ENCODE results near the gene EPHB1.

EPHB1 gene

GRCh38 chr3:135176881-135177280 is 381.8 kb downstream of the EPHB1 start:
- DNase-seq = no peak

GRCh38 chr3:135178566-135178965 is 383.5 kb downstream of the EPHB1 start:
- no peak for DNase-seq

DNA sequence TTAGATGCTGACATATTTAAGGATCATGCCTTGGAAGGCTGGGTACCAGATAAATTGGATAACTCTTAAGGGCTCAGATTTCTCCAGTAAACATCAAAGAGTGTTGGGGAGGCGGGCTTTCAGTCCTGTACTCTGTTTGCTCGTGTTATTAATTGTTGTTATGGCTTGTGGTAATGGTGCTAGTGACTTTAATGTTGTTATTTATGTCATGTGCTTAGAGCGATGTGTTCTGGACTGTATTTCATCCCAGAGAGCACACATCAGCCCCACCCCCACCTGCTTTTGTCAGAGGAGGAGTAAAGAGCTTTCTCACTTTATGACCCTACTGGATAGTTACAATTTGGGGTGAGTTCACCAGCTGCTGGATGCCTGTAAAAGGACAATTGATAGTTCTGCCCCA is 386.3 kb downstream of the EPHB1 start:
- no peak for DNase-seq

DNA sequence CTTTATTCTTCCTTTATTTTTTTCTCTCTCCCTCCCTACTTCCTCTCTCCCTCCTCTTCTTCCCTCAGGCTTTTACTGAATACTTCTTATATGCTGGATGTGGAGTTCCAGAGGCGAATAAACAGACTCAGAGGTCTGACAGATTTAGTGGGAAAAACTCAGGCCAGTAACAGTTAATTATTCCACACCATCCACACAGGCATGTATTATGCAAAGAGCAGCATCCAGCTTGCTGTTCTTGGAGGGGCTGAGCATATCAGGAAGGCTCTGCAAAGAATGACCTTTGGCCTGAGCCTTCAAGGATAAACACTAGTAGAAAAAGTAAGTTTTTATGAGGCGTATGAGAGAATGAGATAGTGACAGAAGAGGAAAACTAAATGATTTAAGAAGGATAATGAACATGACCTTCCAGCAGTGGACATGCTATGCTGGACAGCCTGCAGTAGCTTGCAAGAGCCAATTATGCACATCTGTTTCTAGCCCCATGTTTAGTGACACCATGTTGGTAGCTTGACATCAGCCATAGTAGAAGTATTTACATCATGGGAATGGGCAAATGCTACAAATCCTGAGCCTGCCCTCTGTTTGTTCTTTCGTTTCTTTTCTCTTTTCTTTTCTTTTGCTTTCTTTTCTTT is 387.4 kb downstream of the EPHB1 start:
- DNase-seq = no peak

DNA sequence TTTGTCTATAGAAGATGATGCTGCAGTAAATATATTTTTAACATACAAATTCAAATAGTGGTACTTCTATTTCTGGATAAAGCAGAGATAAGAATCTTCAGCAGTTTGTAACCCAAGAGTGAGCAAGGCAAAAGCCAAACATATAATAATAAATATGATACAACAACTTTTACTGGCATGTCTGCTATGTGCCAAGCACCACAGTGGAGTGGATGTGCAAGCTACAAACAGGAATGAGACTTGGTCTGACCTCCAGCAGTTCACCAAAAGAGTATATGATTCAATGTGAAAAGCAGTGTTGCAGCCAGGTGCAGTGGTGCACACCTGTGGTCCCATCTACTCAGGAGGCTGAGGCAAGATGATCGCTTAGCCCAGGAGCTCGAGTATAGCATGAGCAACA is 395.6 kb downstream of the EPHB1 start:
- DNase-seq = no peak

DNA sequence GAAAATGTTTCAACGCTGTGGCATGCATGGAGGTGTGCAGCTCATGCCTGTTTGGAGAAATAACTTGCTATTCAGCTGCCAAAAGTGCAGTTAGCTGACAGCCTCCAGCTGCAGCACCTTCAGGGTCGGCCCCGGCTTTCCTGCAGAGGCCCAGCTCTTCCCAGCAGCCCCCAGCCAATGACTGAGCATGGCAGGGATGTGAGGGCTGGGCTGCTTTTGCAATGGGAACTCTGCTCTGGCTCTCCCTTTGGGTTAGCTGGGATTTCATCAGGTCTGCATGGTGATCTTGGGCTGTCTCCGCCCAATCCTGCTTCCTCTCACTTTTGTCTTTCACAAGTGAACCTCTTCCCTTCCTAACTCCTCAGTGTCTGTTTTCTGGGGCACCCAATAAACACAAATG is 396.6 kb downstream of the EPHB1 start:
- no peak for DNase-seq

GRCh38 chr3:135192929-135193328 is 397.9 kb downstream of the EPHB1 start:
- no peak for DNase-seq

- DNase-seq = no peak
Observed at GRCh38 chr3:135197246-135197645, 402.2 kb downstream of the EPHB1 start.

GRCh38 chr3:135197856-135198255 is 402.8 kb downstream of the EPHB1 start:
- DNase-seq = no peak

DNA sequence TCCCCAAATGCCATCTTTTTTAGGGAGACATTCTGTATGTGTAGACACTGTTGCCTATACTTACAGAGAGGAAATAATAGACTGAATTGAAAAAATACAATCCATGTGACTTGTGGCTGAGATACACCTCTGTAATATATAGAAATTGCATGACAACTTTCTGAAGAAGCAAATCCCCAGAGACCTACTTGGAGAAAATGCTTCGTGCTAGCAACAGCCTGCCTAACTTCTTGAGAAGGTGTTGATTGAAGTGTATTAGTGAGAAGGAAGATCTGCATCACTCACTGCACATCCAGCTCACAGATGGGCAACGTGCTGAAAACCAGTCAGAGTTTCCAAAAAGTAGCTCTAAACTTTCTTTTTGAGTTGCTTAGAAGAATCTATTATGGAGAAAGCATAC is 404.1 kb downstream of the EPHB1 start:
- DNase-seq = no peak

- no peak for DNase-seq
Observed at GRCh38 chr3:135203026-135203425, 408.0 kb downstream of the EPHB1 start.

DNA sequence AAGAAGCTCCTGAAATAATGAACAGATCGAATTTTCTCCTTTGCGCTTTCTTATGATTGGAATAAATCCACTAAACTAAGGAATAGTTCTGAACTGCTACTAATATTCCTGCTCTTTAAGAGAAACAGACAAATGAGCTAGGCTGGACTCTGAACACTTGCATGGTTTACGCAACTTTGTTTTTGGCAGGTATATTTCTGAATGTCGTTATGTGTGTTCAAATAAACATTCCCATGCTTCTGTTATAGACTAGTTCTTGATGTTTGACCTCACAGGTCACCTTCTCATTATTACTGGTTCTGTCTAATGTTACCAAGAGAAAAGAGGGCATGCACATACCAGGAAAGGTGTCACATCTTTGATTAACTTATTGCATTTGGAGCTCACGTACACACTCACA is 418.2 kb downstream of the EPHB1 start:
- no peak for DNase-seq

DNA sequence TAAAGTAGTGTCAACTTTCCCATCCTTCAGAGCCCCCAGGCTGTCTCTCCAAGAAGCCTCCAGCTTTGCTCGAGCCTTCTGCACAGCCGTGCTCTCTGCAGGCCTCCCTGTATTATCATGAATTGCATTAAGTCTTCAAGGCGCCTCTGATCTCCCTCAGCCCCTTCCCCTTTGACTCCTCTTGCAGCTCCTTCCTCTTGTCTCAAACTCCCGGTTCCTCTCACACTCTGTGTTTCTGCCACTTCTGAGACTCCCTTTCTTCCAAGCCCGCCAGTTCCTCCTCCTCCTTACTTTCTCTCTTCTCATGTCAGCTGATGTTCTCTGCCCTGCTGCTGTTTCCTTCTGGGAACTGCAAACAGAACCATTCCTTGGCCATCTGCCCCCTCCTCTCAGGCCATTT is 418.8 kb downstream of the EPHB1 start:
- no peak for DNase-seq

DNA sequence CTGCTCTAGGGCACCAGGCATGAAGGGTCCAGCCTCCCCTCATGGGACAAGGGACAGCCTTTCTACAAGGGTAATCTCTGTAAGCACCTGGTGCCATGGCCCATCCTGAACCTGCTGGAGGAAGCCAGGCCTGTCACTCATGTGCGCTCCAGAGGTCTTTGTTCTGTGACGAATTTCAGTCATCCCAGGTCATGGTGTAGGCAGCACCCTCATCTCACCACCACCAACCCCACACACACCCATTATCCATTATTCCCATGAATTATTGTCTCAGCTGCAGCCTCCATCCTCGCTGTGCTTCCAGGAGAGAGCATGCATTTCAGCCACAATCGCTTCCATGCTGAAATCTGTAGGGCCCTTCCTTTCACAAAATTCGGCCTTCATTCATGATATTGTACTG is 419.3 kb downstream of the EPHB1 start:
- DNase-seq = no peak

DNA sequence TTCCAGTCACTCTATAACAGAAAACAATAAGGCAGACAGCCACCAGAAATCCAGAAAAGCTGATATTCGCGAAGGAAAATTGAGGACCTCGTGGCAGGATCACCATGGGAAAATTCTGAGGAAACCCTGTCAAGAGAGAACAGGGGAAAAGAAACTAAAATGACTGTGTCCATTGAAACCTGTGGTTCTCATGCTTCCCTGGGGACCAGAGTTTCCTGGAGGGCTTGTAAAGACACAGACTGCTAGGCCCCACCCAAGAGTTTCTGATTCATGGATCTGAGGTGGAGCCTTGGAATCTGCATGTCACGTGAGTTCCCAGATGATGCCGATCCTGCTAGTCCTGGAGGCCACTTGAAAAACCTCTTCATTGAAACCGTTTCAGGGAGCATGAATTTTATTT is 420.5 kb downstream of the EPHB1 start:
- DNase-seq = no peak

GRCh38 chr3:135216659-135217058 is 421.6 kb downstream of the EPHB1 start:
- DNase-seq = no peak

- DNase-seq = no peak
Observed at GRCh38 chr3:135217730-135218129, 422.7 kb downstream of the EPHB1 start.

DNA sequence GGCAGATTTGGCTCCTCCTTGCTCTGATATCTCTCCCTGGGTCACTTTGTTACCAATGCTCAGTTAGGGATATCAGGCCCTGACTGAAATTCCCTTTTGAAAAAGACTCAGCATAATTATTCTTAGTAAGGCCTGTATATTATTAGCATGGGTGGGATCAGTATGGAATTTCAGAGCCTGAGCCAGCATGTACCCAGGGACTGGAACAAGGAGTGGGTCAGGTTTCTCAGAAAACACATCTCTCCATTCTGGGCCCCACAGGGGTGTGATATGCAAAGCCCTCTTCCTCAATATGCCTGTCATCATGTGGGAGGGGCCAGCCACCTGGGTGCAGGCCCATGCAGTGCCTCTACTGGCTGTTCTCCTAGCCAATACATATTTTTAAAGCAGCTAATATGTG is 423.2 kb downstream of the EPHB1 start:
- DNase-seq = no peak

GRCh38 chr3:135218782-135219181 is 423.7 kb downstream of the EPHB1 start:
- DNase-seq = no peak

DNA sequence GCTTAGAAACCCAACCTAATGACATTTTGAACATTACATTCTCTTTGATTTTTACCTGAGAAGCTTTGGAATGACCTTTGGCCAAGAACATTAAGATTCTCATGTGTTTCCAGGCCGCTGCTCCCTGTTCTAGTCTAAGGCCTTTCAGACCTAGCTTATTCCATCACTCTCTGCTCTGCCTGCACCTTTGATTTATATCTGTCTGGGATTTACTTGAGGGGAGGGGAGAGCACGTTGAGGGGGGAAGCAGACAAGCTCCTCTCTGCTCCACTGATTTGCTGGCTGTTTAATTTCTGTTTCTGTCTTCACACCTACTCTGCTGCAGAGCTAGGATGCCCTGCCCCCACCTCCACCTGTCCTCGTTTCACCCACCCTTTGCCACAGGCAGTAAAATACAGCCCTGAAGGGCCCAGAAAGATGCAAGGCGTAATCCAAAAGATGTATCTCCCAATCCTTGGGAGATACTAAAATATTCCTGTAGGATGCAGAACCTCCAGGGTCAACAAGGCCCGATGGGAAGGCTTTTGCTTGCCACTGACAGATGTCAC is 429.8 kb downstream of the EPHB1 start:
- no peak for DNase-seq

GRCh38 chr3:135226057-135226456 is 431.0 kb downstream of the EPHB1 start:
- no peak for DNase-seq

GRCh38 chr3:135228201-135228600 is 433.1 kb downstream of the EPHB1 start:
- DNase-seq = no peak

GRCh38 chr3:135229018-135229495 is 434.0 kb downstream of the EPHB1 start:
- DNase-seq = no peak

DNA sequence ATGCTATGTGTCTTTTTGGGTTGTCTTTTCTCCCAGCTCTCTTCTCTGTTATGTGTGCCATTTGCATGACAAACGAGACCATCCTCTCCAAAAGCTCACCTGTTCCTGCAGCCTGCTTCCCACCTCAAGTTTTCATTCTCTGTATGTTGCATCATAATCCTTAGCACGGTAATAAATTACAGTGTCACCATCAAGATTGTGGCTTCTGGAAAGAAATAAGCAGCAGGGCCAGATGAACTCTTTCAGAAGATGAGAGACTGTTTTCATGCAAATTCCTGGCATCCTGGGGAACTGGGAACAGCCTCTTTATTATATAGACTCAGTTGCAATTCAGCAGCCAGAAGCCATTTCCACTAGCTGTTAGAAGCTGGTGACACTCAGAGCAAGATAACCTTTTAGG is 436.7 kb downstream of the EPHB1 start:
- DNase-seq = no peak

DNA sequence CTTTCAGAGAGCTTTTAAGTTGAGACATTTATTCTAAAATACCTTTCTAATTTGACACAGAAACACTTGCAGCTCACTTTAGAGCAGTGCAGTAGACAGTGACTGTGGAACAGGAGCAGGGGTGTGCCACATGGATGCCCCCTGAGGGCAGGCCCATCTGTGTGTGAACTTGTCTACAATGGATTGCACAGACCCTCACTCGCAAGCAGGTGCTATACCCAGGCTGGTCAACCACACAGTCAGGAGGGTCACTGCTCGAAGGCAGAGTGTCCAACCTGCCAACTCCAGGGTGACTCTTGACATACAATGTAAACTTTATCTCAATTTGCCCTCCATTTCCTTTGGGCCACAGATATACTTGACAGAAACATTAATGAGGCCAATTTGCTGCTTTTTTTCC is 437.2 kb downstream of the EPHB1 start:
- no peak for DNase-seq

All from activated effector memory CD4-positive, alpha-beta T cell treated with Interleukin-2 at 50 U/mL for 16 hours (primary cell).